HCT116 (cell line): Measurements from ENCODE around the gene HIGD2A. TPM values are rescaled to one million over a fixed set of nuclear protein-coding genes. Genes with fewer than 3 reads are reported as not detected.

Experiments used
- ATAC-seq: fragments of 200-7000 bp; cut with Tn5 transposase; 2 replicates; pipeline ENCODE4 v1.9.1; 2020; ENCODE audit warnings: mild to moderate bottlenecking, moderate library complexity
- BruUV-seq: library from RNA; stranded (reverse); fragments of 400-500 nt; replicated peaks from 2 replicates; lab custom pipeline; 2021; lab: Mats Ljungman, UMichigan
- CTCF ChIA-PET: fragments of 300-600 bp; sonication (Branson Sonifier 250); formaldehyde crosslinking; loops from one replicate; lab custom pipeline; 2021; ENCODE audit warnings: antibody characterized with exemption; lab: Charles Lee
- POLR2A ChIA-PET: fragments of 300-600, 350-600 bp; sonication (Branson Sonifier 250); formaldehyde crosslinking; loops from one replicate; lab custom pipeline; 2021; ENCODE audit warnings: antibody characterized with exemption; lab: Charles Lee
- RAD21 ChIA-PET, 2 experiments: fragments of 300-600 bp; sonication (Branson Sonifier 250); formaldehyde crosslinking; loops; one replicate each; lab custom pipeline; 2023; ENCODE audit warnings: low total read pairs in 2 of 2; ENCODE audit not compliant: uncharacterized antibody in 2 of 2, unreplicated experiment in 2 of 2, low non-redundant PET in 1 of 2; lab: Charles Lee
- DNase-seq: peaks from one replicate; pipeline ENCODE4 v3.0.0-alpha.2; 2010; ENCODE audit warnings: low read depth, low spot score
- H2AFZ ChIP-seq: fragments of 200-600 bp; shearing (Covaris generic), sonication (generic); 2 replicates; pipeline ENCODE4 v1.6.1; 2017; ENCODE audit warnings: low read depth, mixed run types, mixed read lengths, antibody characterized with exemption, low read length; ENCODE audit not compliant: poor library complexity, severe bottlenecking
- H3K27ac ChIP-seq: 2 replicates; pipeline ENCODE4 v1.5.1; 2012; ENCODE audit warnings: low read depth, low read length
- H3K27me3 ChIP-seq: fragments of 200-600 bp; sonication (generic); 2 replicates; pipeline ENCODE4 v1.6.1; 2016; ENCODE audit warnings: mixed run types, low read length, mixed read lengths; ENCODE audit not compliant: insufficient read depth
- H3K36me3 ChIP-seq, 2 experiments: fragments of 200-500 bp in 1 of 2; fragments of 200-600 bp in 1 of 2; sonication (Bioruptor generic) in 1 of 2; sonication (generic) in 1 of 2; 2 replicates each; pipeline versions ENCODE4 v1.5.1 to v1.6.1; 2014 to 2016; ENCODE audit warnings: low read length in 2 of 2, inconsistent platforms in 1 of 2, mixed read lengths in 1 of 2, mixed run types in 1 of 2; ENCODE audit not compliant: insufficient read depth in 2 of 2, control insufficient read depth in 1 of 2
- H3K4me1 ChIP-seq, 2 experiments: fragments of 200-600 bp in 1 of 2; sonication (generic) in 1 of 2; 2 replicates each; pipeline versions ENCODE4 v1.5.1 to v1.6.1; 2012 to 2017; ENCODE audit warnings: low read length in 2 of 2, inconsistent platforms in 1 of 2, mild to moderate bottlenecking in 1 of 2, mixed read lengths in 1 of 2, mixed run types in 1 of 2, moderate library complexity in 1 of 2; ENCODE audit not compliant: insufficient read depth in 2 of 2, control insufficient read depth in 1 of 2
- H3K4me2 ChIP-seq: fragments of 200-600 bp; sonication (generic); 2 replicates; pipeline ENCODE4 v1.6.1; 2017; ENCODE audit warnings: mixed run types, low read length, mixed read lengths
- H3K4me3 ChIP-seq, 2 experiments: fragments of 200-600 bp in 1 of 2; sonication (generic) in 1 of 2; replicated peaks in 1 of 2; 2 replicates each; pipeline ENCODE4 v1.5.1; 2011 to 2016; ENCODE audit warnings: low read length in 2 of 2, control low read depth in 1 of 2, low read depth in 1 of 2, mild to moderate bottlenecking in 1 of 2, mixed read lengths in 1 of 2, mixed run types in 1 of 2
- H3K79me2 ChIP-seq: fragments of 200-600 bp; sonication (generic); 2 replicates; pipeline ENCODE4 v1.6.1; 2017; ENCODE audit warnings: mild to moderate bottlenecking, mixed run types, low read length, moderate library complexity, mixed read lengths; ENCODE audit not compliant: insufficient read depth
- H3K9ac ChIP-seq: fragments of 200-600 bp; sonication (generic); 2 replicates; pipeline ENCODE4 v1.6.1; 2016; ENCODE audit warnings: low read length, mixed read lengths
- H3K9me2 ChIP-seq: fragments of 200-600 bp; sonication (generic), shearing (Covaris generic); 2 replicates; pipeline ENCODE4 v1.6.1; 2017; ENCODE audit warnings: mixed run types, mild to moderate bottlenecking, moderate library complexity; ENCODE audit not compliant: insufficient read depth
- H3K9me3 ChIP-seq, 2 experiments: fragments of 200-500 bp in 1 of 2; fragments of 200-600 bp in 1 of 2; sonication (Bioruptor generic) in 1 of 2; sonication (generic) in 1 of 2; 2 replicates each; pipeline ENCODE4 v1.6.1; 2014 to 2017; ENCODE audit warnings: low read length in 2 of 2, mixed read lengths in 2 of 2, inconsistent platforms in 1 of 2, low read depth in 1 of 2, mild to moderate bottlenecking in 1 of 2, mixed run types in 1 of 2, moderate library complexity in 1 of 2; ENCODE audit not compliant: control insufficient read depth in 1 of 2, insufficient read depth in 1 of 2
- H4K20me1 ChIP-seq: fragments of 200-600 bp; sonication (generic), shearing (Covaris generic); 2 replicates; pipeline ENCODE4 v1.6.1; 2017; ENCODE audit warnings: mixed run types, mild to moderate bottlenecking, moderate library complexity; ENCODE audit not compliant: insufficient read depth
- CEBPB ChIP-seq: IDR thresholded peaks from 2 replicates; pipeline ENCODE4 v1.6.1; 2012; ENCODE audit warnings: low read depth
- EGR1 ChIP-seq: IDR thresholded peaks from 2 replicates; pipeline ENCODE4 v1.6.1; 2012; ENCODE audit warnings: low read depth
- ELF1 ChIP-seq: IDR thresholded peaks from 2 replicates; pipeline ENCODE4 v1.6.1; 2012; ENCODE audit warnings: low read depth, borderline replicate concordance
- EZH2 ChIP-seq: fragments of 200-600 bp; sonication (generic); IDR thresholded peaks from 2 replicates; pipeline ENCODE4 v1.6.1; 2017; ENCODE audit warnings: antibody characterized with exemption, mixed run types
- FOSL1 ChIP-seq: IDR thresholded peaks from 2 replicates; pipeline ENCODE4 v1.6.1; 2012; ENCODE audit warnings: low read depth
- JUND ChIP-seq: IDR thresholded peaks from 2 replicates; pipeline ENCODE4 v1.6.1; 2012
- POLR2A ChIP-seq: IDR thresholded peaks from 2 replicates; pipeline ENCODE4 v1.7.0; 2011; ENCODE audit warnings: borderline replicate concordance; ENCODE audit not compliant: insufficient read depth, insufficient read length; ENCODE audit errors: extremely low read depth
- POLR2AphosphoS5 ChIP-seq: IDR thresholded peaks from 2 replicates; pipeline ENCODE4 v1.6.1; 2011; ENCODE audit warnings: mild to moderate bottlenecking, low read depth, low read length, moderate library complexity
- SRF ChIP-seq: IDR thresholded peaks from 2 replicates; pipeline ENCODE4 v1.6.1; 2012; ENCODE audit warnings: low read depth
- TCF7L2 ChIP-seq: IDR thresholded peaks from 2 replicates; pipeline ENCODE4 v1.7.0; 2011; ENCODE audit warnings: borderline replicate concordance, inconsistent platforms; ENCODE audit not compliant: insufficient read depth, insufficient read length; ENCODE audit errors: extremely low read depth
- YY1 ChIP-seq: IDR thresholded peaks from 2 replicates; pipeline ENCODE4 v1.6.1; 2011; ENCODE audit warnings: low read length, low read depth, moderate library complexity, mild to moderate bottlenecking; ENCODE audit not compliant: insufficient replicate concordance; ENCODE audit errors: extremely low read depth
- ZFX ChIP-seq: fragments of 450-650 bp; IDR thresholded peaks from 2 replicates; pipeline ENCODE4 v1.6.1; 2017
- ZNF274 ChIP-seq: fragments of 200-500 bp; sonication (Bioruptor generic); IDR thresholded peaks from 2 replicates; pipeline ENCODE4 v1.6.1; 2014; ENCODE audit warnings: mild to moderate bottlenecking, low read depth, low read length, inconsistent platforms
- intact Hi-C: fragments of 100-400 bp; cut with micrococcal nuclease; formaldehyde crosslinking; loops from 2 replicates; pipeline ENCODE4 v1.10.0; 2022
- total RNA-seq: library from RNA; stranded (reverse); gene quantifications from one replicate; pipeline ENCODE4 v1.2.1, GENCODE V29; 2021; ENCODE audit not compliant: unreplicated experiment
- TF ChIP-seq, protein P1 (sequence below): IDR thresholded peaks from 2 replicates; pipeline ENCODE4 v1.6.1; 2012
- TF ChIP-seq, protein P2 (sequence below): IDR thresholded peaks from 2 replicates; pipeline ENCODE4 v1.6.1; 2011; ENCODE audit warnings: mild to moderate bottlenecking, low read length, moderate library complexity; ENCODE audit not compliant: insufficient replicate concordance; ENCODE audit errors: extremely low read depth
- TF ChIP-seq, protein P3 (sequence below): IDR thresholded peaks from 2 replicates; pipeline ENCODE4 v1.6.1; 2012
- TF ChIP-seq, protein P4 (sequence below), 3 experiments: fragments of 200-600 bp in 1 of 3; sonication (generic) in 1 of 3; IDR thresholded peaks in 2 of 3; conservative IDR thresholded peaks in 1 of 3; 2 replicates each; pipeline ENCODE4 v1.5.1; 2012 to 2017; ENCODE audit warnings: low read depth in 2 of 3, low read length in 2 of 3, antibody characterized with exemption in 1 of 3, borderline replicate concordance in 1 of 3, control low read depth in 1 of 3, mild to moderate bottlenecking in 1 of 3, mixed read lengths in 1 of 3, mixed run types in 1 of 3, moderate library complexity in 1 of 3; ENCODE audit not compliant: insufficient read depth in 1 of 3

The HIGD2A gene
- total RNA-seq, 1 experiment from 2014 or later: 130 TPM

DNA sequence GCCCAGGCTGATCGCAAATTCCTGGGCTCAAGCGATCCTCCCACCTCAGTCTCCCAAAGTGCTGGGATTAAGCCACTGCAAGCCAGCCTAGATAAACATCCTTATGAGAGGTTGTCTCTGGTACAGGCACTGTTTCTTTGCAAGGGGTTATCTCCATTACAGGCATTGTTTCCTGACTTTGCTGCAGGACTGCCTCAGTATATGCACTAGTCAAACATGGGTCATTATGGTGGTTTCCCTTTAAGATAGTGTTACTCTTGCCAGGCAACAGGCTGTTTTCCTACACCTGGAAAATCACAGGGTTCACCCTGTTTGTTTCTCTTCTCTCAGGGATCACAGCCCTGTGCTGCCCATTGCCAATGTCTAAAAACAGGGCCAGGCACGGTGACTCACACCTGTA, 35.6 kb downstream of the HIGD2A start:
- Histone ChIP-seq H3K4me1 (peaks cover 0 to 13% of the 10 kb centered on the region in 2 experiments; a peak in 2 of 4 replicates), H2AFZ (no peak overlapping the region), H3K27me3 (no peaks in the 10 kb centered on the region), H3K9me3 (peaks cover 0 to 3% of the 10 kb centered on the region in 2 experiments; a peak in 1 of 4 replicates), H4K20me1 (no peaks in the 10 kb centered on the region), H3K4me2 (no peak overlapping the region), H3K9me2 (no peaks in the 10 kb centered on the region), H3K4me3 (no peak overlapping the region), H3K27ac (no peak overlapping the region), H3K79me2 (no peaks in the 10 kb centered on the region), H3K9ac (no peak overlapping the region), H3K36me3 (no peaks in the 10 kb centered on the region)
- TF ChIP-seq POLR2A: no peak
- TF ChIP-seq, protein P1, sequence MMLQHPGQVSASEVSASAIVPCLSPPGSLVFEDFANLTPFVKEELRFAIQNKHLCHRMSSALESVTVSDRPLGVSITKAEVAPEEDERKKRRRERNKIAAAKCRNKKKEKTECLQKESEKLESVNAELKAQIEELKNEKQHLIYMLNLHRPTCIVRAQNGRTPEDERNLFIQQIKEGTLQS: no peak
- TF ChIP-seq, protein P2, sequence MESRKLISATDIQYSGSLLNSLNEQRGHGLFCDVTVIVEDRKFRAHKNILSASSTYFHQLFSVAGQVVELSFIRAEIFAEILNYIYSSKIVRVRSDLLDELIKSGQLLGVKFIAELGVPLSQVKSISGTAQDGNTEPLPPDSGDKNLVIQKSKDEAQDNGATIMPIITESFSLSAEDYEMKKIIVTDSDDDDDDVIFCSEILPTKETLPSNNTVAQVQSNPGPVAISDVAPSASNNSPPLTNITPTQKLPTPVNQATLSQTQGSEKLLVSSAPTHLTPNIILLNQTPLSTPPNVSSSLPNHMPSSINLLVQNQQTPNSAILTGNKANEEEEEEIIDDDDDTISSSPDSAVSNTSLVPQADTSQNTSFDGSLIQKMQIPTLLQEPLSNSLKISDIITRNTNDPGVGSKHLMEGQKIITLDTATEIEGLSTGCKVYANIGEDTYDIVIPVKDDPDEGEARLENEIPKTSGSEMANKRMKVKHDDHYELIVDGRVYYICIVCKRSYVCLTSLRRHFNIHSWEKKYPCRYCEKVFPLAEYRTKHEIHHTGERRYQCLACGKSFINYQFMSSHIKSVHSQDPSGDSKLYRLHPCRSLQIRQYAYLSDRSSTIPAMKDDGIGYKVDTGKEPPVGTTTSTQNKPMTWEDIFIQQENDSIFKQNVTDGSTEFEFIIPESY: no peak
- no peak for TF ChIP-seq SRF
- TF ChIP-seq TCF7L2: no peak
- no peak for TF ChIP-seq FOSL1
- no peak for TF ChIP-seq YY1
- TF ChIP-seq JUND: no peak
- TF ChIP-seq, protein P3, sequence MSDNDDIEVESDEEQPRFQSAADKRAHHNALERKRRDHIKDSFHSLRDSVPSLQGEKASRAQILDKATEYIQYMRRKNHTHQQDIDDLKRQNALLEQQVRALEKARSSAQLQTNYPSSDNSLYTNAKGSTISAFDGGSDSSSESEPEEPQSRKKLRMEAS: no peak
- no peak for TF ChIP-seq ELF1
- no peak for TF ChIP-seq ZNF274
- TF ChIP-seq EZH2: no peak
- no peak for TF ChIP-seq EGR1
- TF ChIP-seq, protein P4, sequence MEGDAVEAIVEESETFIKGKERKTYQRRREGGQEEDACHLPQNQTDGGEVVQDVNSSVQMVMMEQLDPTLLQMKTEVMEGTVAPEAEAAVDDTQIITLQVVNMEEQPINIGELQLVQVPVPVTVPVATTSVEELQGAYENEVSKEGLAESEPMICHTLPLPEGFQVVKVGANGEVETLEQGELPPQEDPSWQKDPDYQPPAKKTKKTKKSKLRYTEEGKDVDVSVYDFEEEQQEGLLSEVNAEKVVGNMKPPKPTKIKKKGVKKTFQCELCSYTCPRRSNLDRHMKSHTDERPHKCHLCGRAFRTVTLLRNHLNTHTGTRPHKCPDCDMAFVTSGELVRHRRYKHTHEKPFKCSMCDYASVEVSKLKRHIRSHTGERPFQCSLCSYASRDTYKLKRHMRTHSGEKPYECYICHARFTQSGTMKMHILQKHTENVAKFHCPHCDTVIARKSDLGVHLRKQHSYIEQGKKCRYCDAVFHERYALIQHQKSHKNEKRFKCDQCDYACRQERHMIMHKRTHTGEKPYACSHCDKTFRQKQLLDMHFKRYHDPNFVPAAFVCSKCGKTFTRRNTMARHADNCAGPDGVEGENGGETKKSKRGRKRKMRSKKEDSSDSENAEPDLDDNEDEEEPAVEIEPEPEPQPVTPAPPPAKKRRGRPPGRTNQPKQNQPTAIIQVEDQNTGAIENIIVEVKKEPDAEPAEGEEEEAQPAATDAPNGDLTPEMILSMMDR (IDR thresholded peaks at IDR 0.05 in 2 of 3, conservative IDR thresholded peaks at IDR 0.05 in 1 of 3; ENCODE audit: borderline replicate concordance in 1 of 3, insufficient read depth in 1 of 3, low read depth in 2 of 3, low read length in 2 of 3): no peak
- TF ChIP-seq CEBPB: no peak
- no peak for TF ChIP-seq POLR2AphosphoS5
- no peak for TF ChIP-seq ZFX
- ATAC-seq (no peak), DNase-seq (no peak)
- BruUV-seq: no TSS peak
- ChIA-PET RAD21 (no interaction called here), POLR2A (no interaction called here), CTCF (no interaction called here)
- intact Hi-C loops: no loop called here
